Measurements from ENCODE around the gene HIP1R. TPM values are rescaled to one million over a fixed set of nuclear protein-coding genes. Genes with fewer than 3 reads are reported as not detected.
"Not testable (repeated sequence)": the region's sequence is repeated elsewhere in the genome, so short reads cannot be mapped to it uniquely, and the experiment has no call there.

The HIP1R gene
- 70.0 TPM for total RNA-seq

GRCh38 chr12:122834921-122835749 lies at the start of gene HIP1R:
Gene HIP1R (plus strand): TSS chr12:122835457. CDS start chr12:122835551, 94 bp downstream.
- DNase-seq = no peak

GRCh38 chr12:122785503-122785902 lies 49.8 kb upstream of the HIP1R start:
- no peak for DNase-seq

- DNase-seq = no peak
These were observed 46.9 kb upstream of the HIP1R start for GRCh38 chr12:122788387-122788786.

- no peak for DNase-seq
These were observed 45.6 kb upstream of the HIP1R start for GRCh38 chr12:122789637-122790036.

- DNase-seq = no peak
These were observed 44.7 kb upstream of the HIP1R start for GRCh38 chr12:122790393-122791075.

- DNase-seq = no peak
These were observed 41.6 kb upstream of the HIP1R start for GRCh38 chr12:122793685-122794106.

GRCh38 chr12:122795807-122796206 lies 39.5 kb upstream of the HIP1R start:
- no peak for DNase-seq

- DNase-seq = no peak
These were observed 35.5 kb upstream of the HIP1R start for GRCh38 chr12:122799641-122800243.

- DNase-seq = no peak
These were observed 31.3 kb upstream of the HIP1R start for GRCh38 chr12:122803937-122804336.

- not testable (repeated sequence) for DNase-seq
These were observed 30.3 kb upstream of the HIP1R start for GRCh38 chr12:122804957-122805356.

- DNase-seq = no peak
These were observed 27.6 kb upstream of the HIP1R start for GRCh38 chr12:122807651-122808050.

- DNase-seq = no peak
These were observed 23.5 kb upstream of the HIP1R start for GRCh38 chr12:122811777-122812176.

- no peak for DNase-seq
These were observed 21.9 kb upstream of the HIP1R start for GRCh38 chr12:122813310-122813713.

- no peak for DNase-seq
These were observed 16.0 kb upstream of the HIP1R start for GRCh38 chr12:122819209-122819785.

GRCh38 chr12:122820138-122820537 lies 15.1 kb upstream of the HIP1R start:
- DNase-seq = no peak

- DNase-seq = no peak
These were observed 14.4 kb upstream of the HIP1R start for GRCh38 chr12:122820838-122821271.

- no peak for DNase-seq
These were observed 11.8 kb upstream of the HIP1R start for GRCh38 chr12:122823429-122823828.

GRCh38 chr12:122825773-122826724 lies 9.2 kb upstream of the HIP1R start:
- no peak for DNase-seq

GRCh38 chr12:122827258-122827657 lies 8.0 kb upstream of the HIP1R start:
- no peak for DNase-seq

- DNase-seq = no peak
These were observed 4.6 kb upstream of the HIP1R start for GRCh38 chr12:122830517-122831214.
